ENCODE data around the gene MAST4.

The MAST4 gene

DNA sequence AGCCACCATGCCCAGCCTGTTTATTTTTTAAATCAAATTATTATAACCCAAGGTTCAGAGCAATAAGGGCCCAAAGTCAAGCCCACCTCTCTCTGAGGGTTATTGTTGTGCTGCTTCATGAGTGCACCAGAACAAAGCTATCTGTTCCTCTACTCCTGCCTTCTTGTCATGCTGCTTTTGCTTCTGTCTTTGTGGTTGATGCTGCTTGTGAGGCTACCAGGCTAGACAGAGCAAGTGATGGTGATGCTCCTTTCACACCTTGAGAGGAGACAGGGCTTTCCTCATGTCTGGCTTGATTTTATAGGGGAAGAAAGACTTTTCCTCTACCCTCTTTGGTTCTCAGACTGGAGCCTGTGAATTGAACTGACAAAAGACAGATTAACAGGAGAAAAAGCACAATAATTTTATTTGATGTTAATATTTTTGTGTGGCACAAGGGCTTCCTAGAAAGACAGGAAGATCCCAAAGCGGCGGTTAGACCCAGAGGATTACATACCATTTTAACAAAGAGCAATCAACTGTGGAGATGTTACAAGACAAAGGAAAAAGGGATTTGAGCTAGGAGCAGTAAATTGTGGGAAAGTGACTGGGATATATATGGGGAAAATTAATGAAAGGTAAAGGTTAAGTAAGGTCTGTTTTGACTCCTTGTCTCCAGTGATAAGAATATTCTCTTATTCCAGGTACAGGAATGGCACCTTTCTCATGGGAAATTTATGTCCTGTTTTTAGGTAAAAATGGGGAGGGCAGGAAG is 604.8 kb downstream of the MAST4 start:
- Histone ChIP-seq H3K4me1 (ENCODE audit: insufficient read depth, poor library complexity, severe bottlenecking) (no peaks in the 10 kb centered on the region), H3K27me3 (ENCODE audit: insufficient read depth, poor library complexity, severe bottlenecking) (no peaks in the 10 kb centered on the region), H3K4me3 (ENCODE audit: severe bottlenecking) (no peak overlapping the region), H3K27ac (ENCODE audit: poor library complexity, severe bottlenecking) (no peak overlapping the region), H3K9me3 (ENCODE audit: severe bottlenecking) (peaks cover 3% of the 10 kb centered on the region), H3K36me3 (ENCODE audit: low read depth) (no peaks in the 10 kb centered on the region)
- TF ChIP-seq, protein P1, sequence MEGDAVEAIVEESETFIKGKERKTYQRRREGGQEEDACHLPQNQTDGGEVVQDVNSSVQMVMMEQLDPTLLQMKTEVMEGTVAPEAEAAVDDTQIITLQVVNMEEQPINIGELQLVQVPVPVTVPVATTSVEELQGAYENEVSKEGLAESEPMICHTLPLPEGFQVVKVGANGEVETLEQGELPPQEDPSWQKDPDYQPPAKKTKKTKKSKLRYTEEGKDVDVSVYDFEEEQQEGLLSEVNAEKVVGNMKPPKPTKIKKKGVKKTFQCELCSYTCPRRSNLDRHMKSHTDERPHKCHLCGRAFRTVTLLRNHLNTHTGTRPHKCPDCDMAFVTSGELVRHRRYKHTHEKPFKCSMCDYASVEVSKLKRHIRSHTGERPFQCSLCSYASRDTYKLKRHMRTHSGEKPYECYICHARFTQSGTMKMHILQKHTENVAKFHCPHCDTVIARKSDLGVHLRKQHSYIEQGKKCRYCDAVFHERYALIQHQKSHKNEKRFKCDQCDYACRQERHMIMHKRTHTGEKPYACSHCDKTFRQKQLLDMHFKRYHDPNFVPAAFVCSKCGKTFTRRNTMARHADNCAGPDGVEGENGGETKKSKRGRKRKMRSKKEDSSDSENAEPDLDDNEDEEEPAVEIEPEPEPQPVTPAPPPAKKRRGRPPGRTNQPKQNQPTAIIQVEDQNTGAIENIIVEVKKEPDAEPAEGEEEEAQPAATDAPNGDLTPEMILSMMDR (IDR thresholded peaks at IDR 0.05; ENCODE audit: poor library complexity, severe bottlenecking): no peak
- DNase-seq (ENCODE audit: low spot score): no peak
- no peak for ATAC-seq (ENCODE audit: low read depth)

DNA sequence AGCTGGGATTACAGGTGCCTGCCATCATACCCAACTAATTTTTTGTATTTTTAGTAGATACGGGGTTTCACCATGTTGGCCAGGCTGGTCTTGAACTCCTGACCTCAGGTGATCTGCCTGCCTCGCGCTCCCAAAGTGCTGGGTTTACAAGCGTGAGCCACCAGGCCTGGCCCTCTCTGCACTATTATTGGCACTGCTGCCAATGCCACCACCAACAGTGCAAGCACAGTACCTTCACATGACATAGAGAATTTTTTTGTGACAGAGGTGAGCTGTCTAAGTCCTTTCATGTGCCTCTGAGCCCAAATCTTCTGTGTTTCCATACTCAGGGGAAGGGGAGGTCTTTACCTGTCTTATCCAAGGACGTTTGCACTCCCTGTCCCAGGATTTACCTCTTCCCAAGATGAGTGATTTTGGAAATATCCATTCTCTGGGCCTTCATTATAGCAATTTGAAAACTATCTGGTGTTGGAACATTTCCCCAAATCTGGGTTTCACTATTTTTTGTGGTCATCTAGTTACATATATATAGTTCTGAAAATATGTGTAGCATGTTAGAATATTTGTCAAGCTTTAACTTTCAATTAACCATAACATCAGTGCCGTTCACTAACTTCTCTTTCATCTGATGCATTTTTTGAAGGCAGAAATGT is 605.8 kb downstream of the MAST4 start:
- ATAC-seq (ENCODE audit: low read depth) (no peak), DNase-seq (ENCODE audit: low spot score) (no peak)
- no peaks in the 10 kb centered on the region for H3K36me3 ChIP-seq (ENCODE audit: low read depth)
- peaks cover 7% of the 10 kb centered on the region for H3K4me1 ChIP-seq (ENCODE audit: insufficient read depth, poor library complexity, severe bottlenecking)
- no peaks in the 10 kb centered on the region for H3K27me3 ChIP-seq (ENCODE audit: insufficient read depth, poor library complexity, severe bottlenecking)
- no peak overlapping the region for H3K4me3 ChIP-seq (ENCODE audit: severe bottlenecking)
- no peak overlapping the region for H3K27ac ChIP-seq (ENCODE audit: poor library complexity, severe bottlenecking)
- TF ChIP-seq, protein P1 (IDR thresholded peaks at IDR 0.05; ENCODE audit: poor library complexity, severe bottlenecking): no peak
- H3K9me3 ChIP-seq (ENCODE audit: severe bottlenecking): peaks cover 3% of the 10 kb centered on the region

DNA sequence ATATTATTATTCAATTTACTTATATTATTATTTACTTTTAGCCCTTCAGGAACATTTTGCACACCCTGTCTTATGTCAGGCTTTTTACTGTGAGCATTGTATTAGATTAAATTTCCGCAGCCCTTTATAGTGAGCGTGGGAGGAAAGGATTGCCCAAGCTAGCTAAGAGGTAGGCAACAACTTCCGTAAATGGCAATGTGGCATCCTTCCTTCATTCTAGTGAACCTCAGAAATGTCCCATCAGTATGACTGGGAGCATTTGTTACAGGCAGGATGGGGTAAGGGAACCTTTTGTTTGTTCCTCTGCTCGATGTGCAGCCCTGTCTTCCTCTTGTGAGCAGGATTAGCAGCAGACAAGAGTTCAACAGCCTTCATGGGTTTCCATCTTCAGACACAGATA is 606.6 kb downstream of the MAST4 start:
- peaks cover 3% of the 10 kb centered on the region for H3K9me3 ChIP-seq (ENCODE audit: severe bottlenecking)
- TF ChIP-seq, protein P1 (IDR thresholded peaks at IDR 0.05; ENCODE audit: poor library complexity, severe bottlenecking): no peak
- H3K27ac ChIP-seq (ENCODE audit: poor library complexity, severe bottlenecking): no peak overlapping the region
- H3K4me1 ChIP-seq (ENCODE audit: insufficient read depth, poor library complexity, severe bottlenecking): peaks cover 13% of the 10 kb centered on the region
- ATAC-seq (ENCODE audit: low read depth): no peak
- no peak for DNase-seq (ENCODE audit: low spot score)
- H3K4me3 ChIP-seq (ENCODE audit: severe bottlenecking): no peak overlapping the region
- H3K36me3 ChIP-seq (ENCODE audit: low read depth): no peaks in the 10 kb centered on the region
- H3K27me3 ChIP-seq (ENCODE audit: insufficient read depth, poor library complexity, severe bottlenecking): no peaks in the 10 kb centered on the region

DNA sequence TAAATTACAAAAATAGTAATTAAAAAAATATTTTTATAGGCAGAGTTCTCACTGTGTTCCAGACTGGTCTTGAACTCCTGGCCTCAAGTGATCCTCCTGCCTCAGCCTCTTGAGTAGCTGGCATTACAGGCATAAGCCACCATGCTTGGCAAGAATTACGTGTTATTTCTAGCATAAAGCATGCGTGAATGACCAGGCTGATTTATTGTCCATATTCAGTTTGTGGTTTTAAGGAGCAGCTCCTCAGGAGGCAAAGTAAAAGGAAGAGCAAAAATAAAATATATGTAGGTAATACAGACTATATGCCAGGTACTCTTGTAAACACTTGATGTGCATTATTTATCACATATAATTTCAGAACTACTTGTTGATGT is 607.5 kb downstream of the MAST4 start:
- TF ChIP-seq, protein P1 (IDR thresholded peaks at IDR 0.05; ENCODE audit: poor library complexity, severe bottlenecking): no peak
- Histone ChIP-seq H3K9me3 (ENCODE audit: severe bottlenecking) (peaks cover 2% of the 10 kb centered on the region), H3K4me3 (ENCODE audit: severe bottlenecking) (no peak overlapping the region), H3K27ac (ENCODE audit: poor library complexity, severe bottlenecking) (no peak overlapping the region), H3K27me3 (ENCODE audit: insufficient read depth, poor library complexity, severe bottlenecking) (no peaks in the 10 kb centered on the region), H3K36me3 (ENCODE audit: low read depth) (no peaks in the 10 kb centered on the region), H3K4me1 (ENCODE audit: insufficient read depth, poor library complexity, severe bottlenecking) (peaks cover 13% of the 10 kb centered on the region)
- no peak for DNase-seq (ENCODE audit: low spot score)
- no peak for ATAC-seq (ENCODE audit: low read depth)

DNA sequence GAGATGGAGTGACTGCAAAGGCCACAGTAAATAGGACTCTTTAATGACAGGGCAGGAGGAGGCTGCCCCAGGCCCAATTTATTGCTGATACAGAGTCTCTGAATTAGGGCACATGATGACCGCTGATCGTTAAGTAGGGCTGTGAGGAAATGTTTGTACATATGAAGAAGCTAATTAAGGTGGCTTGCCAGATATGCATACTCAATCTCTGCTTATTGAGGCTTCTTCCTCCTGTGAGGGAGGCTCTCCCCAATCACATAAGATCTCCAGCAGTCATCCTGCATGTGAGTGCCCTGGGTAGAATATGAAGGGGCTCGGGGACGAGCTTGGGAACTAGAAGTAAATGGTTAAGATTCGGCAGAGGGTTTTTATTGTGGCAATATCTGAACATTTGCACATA is 608.6 kb downstream of the MAST4 start:
- Histone ChIP-seq H3K4me1 (ENCODE audit: insufficient read depth, poor library complexity, severe bottlenecking) (peaks cover 17% of the 10 kb centered on the region), H3K4me3 (ENCODE audit: severe bottlenecking) (no peak overlapping the region), H3K9me3 (ENCODE audit: severe bottlenecking) (no peaks in the 10 kb centered on the region), H3K27ac (ENCODE audit: poor library complexity, severe bottlenecking) (no peak overlapping the region), H3K36me3 (ENCODE audit: low read depth) (no peaks in the 10 kb centered on the region), H3K27me3 (ENCODE audit: insufficient read depth, poor library complexity, severe bottlenecking) (no peaks in the 10 kb centered on the region)
- no peak for ATAC-seq (ENCODE audit: low read depth)
- TF ChIP-seq, protein P1 (IDR thresholded peaks at IDR 0.05; ENCODE audit: poor library complexity, severe bottlenecking): no peak
- no peak for DNase-seq (ENCODE audit: low spot score)

All from RWPE2 (cell line).